ENCODE results near the gene HOXB4.

The HOXB4 gene

DNA sequence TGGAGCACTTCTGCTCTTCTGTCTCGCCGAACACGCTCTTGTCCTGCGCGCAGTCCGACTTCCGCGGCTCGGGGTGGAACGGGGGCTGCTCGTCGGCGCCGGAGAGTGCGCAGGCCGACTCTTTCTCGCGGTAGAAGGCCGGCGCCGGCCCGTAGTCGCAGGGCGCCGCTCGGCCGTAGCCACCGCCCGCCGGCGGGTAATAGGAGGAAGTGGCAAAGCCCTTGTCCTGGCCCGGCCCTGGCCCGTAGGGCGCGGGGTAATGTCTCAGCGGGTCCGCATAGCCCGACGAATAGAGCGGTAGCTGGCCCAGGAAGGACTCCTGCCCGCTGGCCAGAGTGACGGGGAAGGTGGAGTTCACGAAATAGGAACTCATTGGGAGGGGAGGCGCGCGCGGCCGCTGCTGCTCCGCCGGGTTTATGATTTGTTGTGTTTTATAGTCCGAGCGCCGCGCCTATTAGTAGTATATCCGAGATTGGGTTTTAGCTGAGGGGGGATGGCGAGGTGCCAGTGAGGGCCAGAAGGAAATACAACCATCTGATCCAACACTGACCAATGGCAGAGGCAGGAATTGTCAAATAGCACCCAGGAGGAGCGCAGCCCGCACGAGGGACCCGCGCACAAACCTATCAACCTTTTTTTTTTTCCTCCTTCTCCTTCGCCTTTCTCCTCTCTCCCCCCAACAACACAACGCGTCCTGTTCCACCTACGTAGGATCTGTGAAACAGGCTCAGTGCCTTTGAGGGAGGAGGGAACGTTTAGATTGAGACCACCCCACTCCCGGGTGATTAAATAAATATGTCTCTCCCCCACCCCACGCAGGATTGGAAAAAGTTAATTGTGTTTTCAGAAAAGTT lies 19.9 kb upstream of the HOXB4 start:
- peak overlapping the region; percentile 67 for H3K4me3 Mint-ChIP-seq
- H3K9me3 Mint-ChIP-seq, result no peaks in the 10 kb centered on the region
- H3K4me1 Mint-ChIP-seq, result peaks cover 55% of the 10 kb centered on the region
- ATAC-seq (peak; percentile 57), DNase-seq (ENCODE audit: low spot score in 2 of 2) (peak in 1 of 2 donors; percentile 77)
- no peaks in the 10 kb centered on the region for H3K36me3 Mint-ChIP-seq
- H3K27ac Mint-ChIP-seq, result peak overlapping the region; percentile 75

DNA sequence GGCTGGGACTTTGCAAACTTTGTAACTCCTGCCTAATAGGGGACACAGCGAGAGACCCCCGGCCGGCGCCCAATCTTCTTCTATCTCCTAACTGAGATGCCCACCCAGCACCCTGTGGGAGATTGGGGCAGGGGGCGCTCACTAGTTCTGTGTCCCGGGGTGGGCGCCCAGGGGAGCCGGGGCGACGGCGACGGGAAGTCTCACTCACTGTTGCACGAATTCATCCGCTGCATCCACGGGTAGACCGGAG lies 19.3 kb upstream of the HOXB4 start:
- ATAC-seq, result no peak
- no peak for DNase-seq (ENCODE audit: low spot score in 2 of 2)
- Mint-ChIP-seq H3K4me3 (peak overlapping the region; percentile 67), H3K4me1 (peaks cover 57% of the 10 kb centered on the region), H3K36me3 (no peaks in the 10 kb centered on the region), H3K9me3 (no peaks in the 10 kb centered on the region), H3K27ac (peak overlapping the region; percentile 75)

DNA sequence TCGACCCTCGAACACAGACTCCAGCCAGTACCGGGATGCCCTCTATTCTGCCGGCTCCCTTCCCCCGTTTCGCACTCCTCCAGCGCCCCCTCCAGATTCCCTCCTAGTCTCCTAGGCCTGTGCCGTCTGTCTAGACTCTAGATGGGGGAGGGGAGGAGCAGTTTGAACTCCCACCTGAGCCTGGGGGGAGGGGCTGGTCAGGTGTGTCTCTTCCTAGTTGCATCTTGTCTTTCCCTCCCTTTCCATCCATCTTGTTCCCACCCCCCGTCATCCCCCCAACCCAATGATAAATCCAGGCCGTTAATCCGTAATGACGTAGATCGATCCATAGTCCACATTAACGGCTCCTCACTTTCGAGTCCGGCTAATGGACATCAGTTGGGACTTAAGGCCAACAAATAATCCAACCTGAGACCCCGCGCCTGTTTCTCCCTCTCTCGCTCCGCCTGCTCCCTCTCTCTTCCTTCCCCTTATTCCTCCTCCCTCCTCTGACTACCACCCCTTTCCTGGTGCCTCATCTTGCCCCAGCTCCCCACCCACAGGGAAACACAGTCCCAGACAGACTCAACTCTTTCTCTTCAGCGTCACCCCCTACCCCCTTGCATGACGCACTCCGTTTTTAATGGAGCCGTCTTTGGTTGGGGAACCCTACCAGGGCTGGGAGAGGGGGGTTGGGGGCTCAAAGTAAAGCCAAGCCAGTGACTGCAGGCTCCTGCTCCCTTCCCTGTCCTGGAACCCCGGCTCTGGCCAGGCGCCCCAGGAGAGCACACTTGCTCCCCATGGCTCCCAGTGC lies 18.8 kb upstream of the HOXB4 start:
- Mint-ChIP-seq H3K9me3 (no peaks in the 10 kb centered on the region), H3K36me3 (no peaks in the 10 kb centered on the region), H3K4me1 (peaks cover 55% of the 10 kb centered on the region), H3K4me3 (peak overlapping the region; percentile 67), H3K27ac (peak overlapping the region; percentile 75)
- no peak for DNase-seq (ENCODE audit: low spot score in 2 of 2)
- ATAC-seq, result no peak

DNA sequence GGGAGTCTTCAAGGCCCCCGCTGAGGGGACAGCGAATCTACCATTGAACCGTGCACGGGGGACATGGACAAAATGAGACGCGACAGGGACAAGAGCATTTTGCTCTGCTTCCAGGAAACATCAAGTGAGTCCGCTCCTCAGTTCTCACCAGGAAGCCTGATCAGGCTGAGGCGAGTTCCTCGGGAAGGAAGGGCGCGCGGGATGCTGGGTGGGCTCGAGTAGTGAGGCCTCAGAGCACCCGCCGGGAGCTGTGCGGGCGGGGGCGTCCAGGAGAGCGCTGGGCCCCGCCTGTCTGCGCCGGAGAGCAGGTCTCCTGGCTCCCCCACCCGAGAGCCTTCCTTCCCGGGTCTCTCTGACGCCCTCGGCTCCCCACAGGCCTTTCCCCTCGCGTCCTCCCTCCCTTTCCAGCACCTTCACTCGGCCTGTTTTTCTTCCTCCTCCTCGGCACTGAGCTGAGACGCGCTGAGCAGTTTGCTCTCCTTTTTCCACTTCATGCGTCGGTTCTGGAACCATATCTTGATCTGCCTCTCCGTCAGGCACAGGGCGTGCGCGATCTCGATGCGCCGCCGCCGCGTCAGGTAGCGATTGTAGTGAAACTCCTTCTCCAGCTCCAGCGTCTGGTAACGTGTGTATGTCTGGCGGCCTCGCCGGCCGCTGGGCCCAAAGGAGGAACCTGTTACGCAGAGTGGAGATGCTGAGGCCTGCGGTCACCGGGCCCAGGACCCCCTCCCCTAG lies 18.0 kb upstream of the HOXB4 start:
- Mint-ChIP-seq H3K36me3 (no peaks in the 10 kb centered on the region), H3K4me3 (peak overlapping the region; percentile 67), H3K27ac (no peak overlapping the region), H3K4me1 (peaks cover 51% of the 10 kb centered on the region), H3K9me3 (no peaks in the 10 kb centered on the region)
- DNase-seq (ENCODE audit: low spot score in 2 of 2), result no peak
- peak; percentile 12 for ATAC-seq

DNA sequence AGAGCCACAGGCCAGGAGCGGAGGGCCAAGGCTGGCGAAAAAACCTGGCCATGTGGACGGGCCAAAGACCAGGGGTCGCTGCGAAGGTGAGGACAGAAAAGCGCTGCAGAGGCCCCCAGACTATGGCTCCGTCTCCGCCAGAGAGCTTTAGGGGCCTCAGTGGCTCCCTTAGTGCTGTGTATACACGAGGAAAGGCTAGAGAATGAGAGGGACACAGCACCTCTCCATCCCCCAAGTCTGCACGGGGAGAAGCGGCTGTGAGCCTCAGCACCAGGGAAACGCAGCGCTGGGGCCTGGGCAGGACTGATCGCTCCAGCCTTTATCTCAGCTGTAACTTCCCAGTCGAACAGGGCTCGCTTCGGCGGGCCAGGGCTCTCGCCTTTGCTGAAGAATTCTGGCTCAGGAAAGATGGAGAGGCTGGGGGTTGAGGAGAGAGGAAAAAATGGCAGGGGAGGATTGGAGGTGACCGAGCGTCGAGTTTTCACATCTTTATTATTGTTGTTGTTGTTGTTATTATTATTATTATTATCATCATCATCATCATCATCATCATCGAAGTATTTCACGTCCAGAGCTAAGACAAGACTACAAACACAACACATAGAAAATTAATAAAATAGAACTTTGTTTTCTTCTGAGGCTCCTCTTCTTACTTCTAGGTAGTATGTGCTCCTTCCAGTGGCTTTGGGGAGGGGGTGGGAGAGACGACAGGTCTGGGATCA lies 17.3 kb upstream of the HOXB4 start:
- peak overlapping the region; percentile 67 for H3K4me3 Mint-ChIP-seq
- no peaks in the 10 kb centered on the region for H3K9me3 Mint-ChIP-seq
- DNase-seq (ENCODE audit: low spot score in 2 of 2) (no peak), ATAC-seq (no peak)
- H3K36me3 Mint-ChIP-seq, result no peaks in the 10 kb centered on the region
- peaks cover 51% of the 10 kb centered on the region for H3K4me1 Mint-ChIP-seq
- no peak overlapping the region for H3K27ac Mint-ChIP-seq

DNA sequence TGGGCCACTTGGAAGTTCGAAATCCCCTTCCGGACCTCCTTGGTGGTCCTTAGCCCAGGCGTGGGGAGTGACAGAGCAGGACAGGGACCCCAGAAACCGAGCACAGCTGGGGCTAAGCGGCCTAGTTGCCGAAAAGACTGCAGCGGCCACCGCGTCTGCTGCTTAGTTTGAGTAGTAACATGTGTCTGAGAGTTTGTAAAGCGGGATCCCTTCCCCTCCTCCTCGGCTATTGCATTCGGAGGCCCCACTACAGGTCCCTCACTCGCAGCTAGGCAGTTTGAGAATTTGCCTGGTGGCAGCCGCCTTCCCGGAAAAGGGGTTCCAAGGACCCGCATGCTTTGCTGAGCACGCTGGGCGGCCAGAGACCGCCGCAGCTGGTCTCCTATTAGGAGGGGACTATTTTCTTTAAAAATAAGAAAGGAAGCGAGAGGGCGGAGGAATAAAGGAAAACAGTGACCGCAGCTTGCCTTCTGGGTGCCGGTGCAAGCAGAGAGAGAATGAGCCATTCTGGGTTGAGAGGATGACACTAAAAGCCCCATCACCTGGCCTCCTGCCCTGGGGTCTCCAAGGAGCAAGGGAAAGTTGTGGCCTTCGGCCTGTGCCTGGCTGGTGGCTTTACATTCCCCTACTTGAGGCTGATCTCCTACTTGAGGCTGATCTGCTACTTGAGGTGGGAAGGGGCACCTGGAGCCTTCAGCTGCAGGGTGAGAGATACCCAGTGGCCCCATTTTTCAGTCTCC lies 16.6 kb upstream of the HOXB4 start:
- peak overlapping the region; percentile 67 for H3K4me3 Mint-ChIP-seq
- H3K27ac Mint-ChIP-seq, result no peak overlapping the region
- H3K4me1 Mint-ChIP-seq, result peaks cover 51% of the 10 kb centered on the region
- H3K36me3 Mint-ChIP-seq, result no peaks in the 10 kb centered on the region
- DNase-seq (ENCODE audit: low spot score in 2 of 2), result no peak
- ATAC-seq, result no peak
- H3K9me3 Mint-ChIP-seq, result no peaks in the 10 kb centered on the region

DNA sequence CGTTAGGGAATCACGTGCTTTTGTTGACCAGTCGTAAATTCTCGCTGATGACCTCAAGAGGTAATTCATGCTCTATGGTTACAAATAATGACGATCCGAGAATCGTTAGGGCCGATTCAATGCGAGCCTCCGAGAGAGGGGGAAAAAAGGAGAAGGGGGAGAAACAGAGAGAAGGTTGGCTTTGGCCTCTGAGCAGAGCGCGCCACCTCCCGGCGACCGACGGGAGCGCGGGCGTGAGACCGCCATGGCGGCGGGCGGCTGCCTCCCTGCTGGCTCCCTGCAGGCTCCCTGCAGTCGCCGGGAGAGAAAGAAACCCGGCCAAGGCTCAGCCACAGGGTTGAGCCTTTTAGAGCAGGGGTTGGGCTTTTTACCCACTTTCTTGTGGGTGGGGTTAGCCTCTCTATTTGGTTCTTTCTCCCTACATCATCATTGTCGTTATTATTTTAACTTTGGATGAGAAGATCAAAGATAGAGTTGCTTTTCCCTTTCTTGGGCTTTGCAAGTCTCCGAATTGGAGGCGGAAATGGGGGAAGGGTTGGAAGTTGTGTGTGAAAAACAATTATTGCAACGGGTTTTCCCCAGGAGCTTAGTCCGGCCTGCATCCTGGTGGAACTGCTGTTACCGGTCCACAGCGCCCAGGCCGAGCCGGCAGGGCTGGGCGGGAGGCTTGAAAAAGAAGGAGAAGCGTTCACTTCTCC lies 15.8 kb upstream of the HOXB4 start:
- DNase-seq (ENCODE audit: low spot score in 2 of 2) (peak; percentile 88 to 93), ATAC-seq (peak; percentile 72)
- Mint-ChIP-seq H3K36me3 (no peaks in the 10 kb centered on the region), H3K27ac (no peak overlapping the region), H3K4me1 (peaks cover 51% of the 10 kb centered on the region), H3K4me3 (peak overlapping the region; percentile 82), H3K9me3 (no peaks in the 10 kb centered on the region)

DNA sequence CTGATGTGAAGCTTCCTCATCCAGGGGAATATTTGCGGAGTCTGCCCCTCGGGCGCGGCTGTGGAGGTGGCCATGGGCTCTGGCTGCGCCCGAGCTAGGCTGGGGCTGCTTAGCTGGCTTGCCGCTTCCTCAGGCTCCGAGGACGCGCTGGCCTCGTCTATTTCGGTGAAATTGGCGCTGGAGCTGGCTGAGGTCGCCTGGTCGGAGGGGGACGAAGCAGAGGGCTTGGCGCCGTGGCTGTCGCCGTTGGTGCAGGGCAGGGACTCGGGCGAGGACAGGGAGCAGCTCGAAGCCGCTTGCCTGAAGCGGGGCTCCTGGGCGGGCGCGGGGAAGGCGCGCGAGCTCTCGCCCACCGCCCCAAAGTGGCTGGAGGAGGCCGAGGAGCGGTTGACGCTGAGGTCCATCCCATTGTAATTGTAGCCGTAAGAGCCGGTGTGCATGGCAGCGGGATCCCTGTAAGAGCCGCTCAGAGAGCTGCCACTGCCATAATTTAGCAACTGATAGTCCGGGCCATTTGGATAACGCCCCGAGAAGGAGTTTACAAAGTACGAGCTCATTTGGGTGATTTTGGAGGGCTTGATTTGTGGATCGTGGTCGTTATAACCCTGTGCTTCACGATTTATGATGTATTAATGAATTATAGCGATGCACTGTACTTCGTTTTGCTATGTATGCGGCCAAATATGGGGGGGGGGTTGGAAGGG lies 15.1 kb upstream of the HOXB4 start, which contains the start of gene HOXB5:
Gene HOXB5, minus strand, starts transcription at position 654 of the 704 bp plus-strand sequence. Its CDS starts 97 bp downstream, at position 557.
- no peak for DNase-seq (ENCODE audit: low spot score in 2 of 2)
- peak; percentile 55 for ATAC-seq
- H3K4me3 Mint-ChIP-seq, result peak within 1 kb of the TSS; percentile 82
- H3K9me3 Mint-ChIP-seq, result no peaks in the 10 kb centered on the region
- no peak within 1 kb of the TSS for H3K27ac Mint-ChIP-seq
- H3K4me1 Mint-ChIP-seq, result peaks cover 49% of the 10 kb centered on the region
- H3K36me3 Mint-ChIP-seq, result no peaks in the 10 kb centered on the region

DNA sequence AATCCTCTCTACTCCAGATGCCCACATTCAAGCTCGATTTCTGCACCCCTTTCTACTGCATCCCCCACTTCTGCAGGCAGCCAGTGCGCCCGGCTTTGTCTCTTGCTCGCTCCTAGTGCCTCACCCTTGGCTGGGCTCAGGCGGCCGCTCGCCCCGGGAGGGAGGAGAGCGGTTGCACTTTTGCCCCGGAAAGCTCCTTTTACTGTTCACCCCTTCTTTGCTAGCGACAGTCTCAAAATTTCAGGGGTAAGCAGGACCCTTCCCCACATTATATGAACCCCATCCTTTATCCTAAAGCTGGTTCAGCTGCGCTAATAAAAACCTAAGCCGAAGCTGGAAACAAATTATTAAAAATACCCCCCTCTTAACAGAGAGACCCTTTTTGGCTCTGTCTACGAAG lies 14.4 kb upstream of the HOXB4 start:
- no peaks in the 10 kb centered on the region for H3K9me3 Mint-ChIP-seq
- DNase-seq (ENCODE audit: low spot score in 2 of 2), result no peak
- H3K36me3 Mint-ChIP-seq, result no peaks in the 10 kb centered on the region
- ATAC-seq, result peak; percentile 38
- peaks cover 45% of the 10 kb centered on the region for H3K4me1 Mint-ChIP-seq
- peak overlapping the region; percentile 82 for H3K4me3 Mint-ChIP-seq
- H3K27ac Mint-ChIP-seq, result no peak overlapping the region

DNA sequence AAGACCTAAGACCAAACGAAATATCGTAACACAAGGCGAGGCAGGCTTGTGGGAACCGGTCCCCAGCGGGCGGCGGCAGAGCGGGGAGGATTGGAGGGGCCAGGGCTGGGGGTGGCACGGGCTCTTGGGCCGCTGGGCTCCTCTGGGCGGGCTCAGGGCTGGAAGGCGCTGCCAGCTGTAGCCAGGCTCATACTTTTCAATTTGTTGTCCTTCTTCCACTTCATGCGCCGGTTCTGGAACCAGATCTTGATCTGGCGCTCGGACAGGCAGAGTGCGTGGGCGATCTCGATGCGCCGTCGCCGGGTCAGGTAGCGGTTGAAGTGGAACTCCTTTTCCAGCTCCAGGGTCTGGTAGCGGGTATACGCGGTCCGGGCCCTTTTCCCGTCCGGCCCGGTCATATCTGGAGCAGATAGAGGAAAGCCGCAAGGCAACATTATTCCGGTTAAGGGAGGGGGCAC lies 13.9 kb upstream of the HOXB4 start:
- no peak for DNase-seq (ENCODE audit: low spot score in 2 of 2)
- Mint-ChIP-seq H3K36me3 (no peaks in the 10 kb centered on the region), H3K27ac (no peak overlapping the region), H3K4me1 (peaks cover 45% of the 10 kb centered on the region), H3K9me3 (no peaks in the 10 kb centered on the region), H3K4me3 (peak overlapping the region; percentile 82)
- no peak for ATAC-seq

DNA sequence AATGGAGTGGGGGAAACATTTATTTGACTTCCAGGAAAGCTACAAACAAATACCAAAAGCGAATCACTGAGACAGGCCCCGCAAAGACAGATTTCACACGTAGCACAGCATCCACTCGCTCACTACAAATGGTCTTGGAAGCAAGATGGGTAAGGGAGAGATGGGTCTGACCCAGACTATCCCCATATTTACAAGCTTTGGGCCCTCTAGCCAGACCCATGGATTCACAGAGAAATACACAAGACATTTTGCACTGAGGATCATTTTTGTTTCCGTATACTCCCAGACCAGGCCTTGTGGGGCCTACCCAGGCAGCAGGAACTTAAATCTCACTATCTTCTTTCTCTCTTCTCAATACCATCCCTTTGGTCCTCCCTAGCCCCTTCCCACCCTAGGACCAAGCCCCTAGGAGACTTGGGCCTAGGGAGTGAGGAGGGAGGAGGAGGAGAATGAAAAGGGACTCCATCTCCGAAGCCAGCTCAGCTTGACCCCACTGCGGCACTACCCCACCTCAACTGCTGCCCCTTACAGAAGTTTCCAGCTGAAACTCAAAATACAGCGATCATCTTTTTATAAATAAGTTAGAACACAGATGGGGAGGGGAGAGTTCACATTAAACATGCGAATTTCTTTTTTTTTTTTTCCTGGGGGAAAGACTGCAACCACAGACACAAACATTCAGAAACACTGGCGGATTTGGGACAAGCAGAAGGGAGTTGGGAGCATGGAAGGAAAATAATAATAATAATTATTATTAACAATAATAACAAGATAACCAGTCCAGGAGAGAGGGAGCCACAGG lies 13.3 kb upstream of the HOXB4 start:
- H3K9me3 Mint-ChIP-seq, result no peaks in the 10 kb centered on the region
- no peaks in the 10 kb centered on the region for H3K36me3 Mint-ChIP-seq
- ATAC-seq (no peak), DNase-seq (ENCODE audit: low spot score in 2 of 2) (no peak)
- peaks cover 45% of the 10 kb centered on the region for H3K4me1 Mint-ChIP-seq
- H3K27ac Mint-ChIP-seq, result peak overlapping the region; percentile 27
- H3K4me3 Mint-ChIP-seq, result no peak overlapping the region

DNA sequence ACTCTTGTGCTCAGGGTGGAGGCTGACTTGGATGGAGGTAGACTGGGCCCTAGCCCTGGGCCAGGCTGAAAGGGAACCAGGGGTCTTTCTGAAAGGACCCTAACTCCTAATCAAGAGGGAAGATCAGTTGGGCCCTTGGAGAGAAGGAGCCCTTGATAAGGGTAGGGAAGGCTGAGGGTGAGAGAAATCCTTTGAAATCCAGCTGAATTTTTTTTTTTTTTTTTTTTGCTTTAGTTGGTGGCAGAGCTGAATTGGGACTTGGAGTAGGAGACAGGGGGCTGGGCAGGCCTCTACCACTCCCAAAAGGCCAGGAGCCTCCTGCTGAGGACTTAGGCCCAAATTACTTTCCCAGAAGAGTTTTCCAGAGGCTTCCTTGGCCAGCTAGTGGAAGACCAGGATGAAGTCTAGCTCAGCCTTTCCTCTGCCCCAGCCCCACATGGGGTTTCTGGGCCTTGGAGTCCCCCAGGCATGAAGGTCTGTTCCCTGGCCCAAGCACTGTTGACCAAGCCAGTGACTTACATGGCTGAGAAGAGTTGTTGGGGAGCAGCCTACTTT lies 12.5 kb upstream of the HOXB4 start:
- H3K9me3 Mint-ChIP-seq, result no peaks in the 10 kb centered on the region
- no peak for ATAC-seq

More for the DNA sequence above, 12.5 kb upstream of the HOXB4 start:
- no peak for DNase-seq (ENCODE audit: low spot score in 2 of 2)
- Mint-ChIP-seq H3K36me3 (no peaks in the 10 kb centered on the region), H3K27ac (peak overlapping the region; percentile 27), H3K4me1 (peaks cover 48% of the 10 kb centered on the region), H3K4me3 (no peak overlapping the region)

Data from stimulated activated effector memory CD8-positive, alpha-beta T cell treated with anti-CD3 and anti-CD28 coated beads, Interleukin-12 subunit alpha, Interleukin-12 subunit beta, amount 100 ng/mL, for 72 hours (primary cell).